Gastroesophageal sphincter (tissue), 4 donors: ENCODE results near the gene COG6. TPM values are rescaled to one million over a fixed set of nuclear protein-coding genes. Genes with fewer than 3 reads are reported as not detected.

ENCODE experiments used
- ATAC-seq: fragments of 150-250 bp; one replicate; pipeline ENCODE4 v1.9.1; 2016; ENCODE audit warnings: mild to moderate bottlenecking, moderate library complexity
- H3K27ac ChIP-seq, 4 donors: fragments of 200-600 bp; sonication (generic) in 3 of 4; 1 replicate in 3 of 4; 2 replicates in 1 of 4; pipeline ENCODE4 v1.5.1; 2016 to 2019
- H3K27me3 ChIP-seq: fragments of 200-600 bp; sonication (generic); one replicate; pipeline ENCODE4 v1.5.1; 2019
- H3K36me3 ChIP-seq, 2 donors: fragments of 200-600 bp; sonication (generic); one replicate each; pipeline ENCODE4 v1.5.1; 2019; ENCODE audit warnings: control low read depth in 1 of 2
- H3K4me1 ChIP-seq, 3 donors: fragments of 200-600 bp; sonication (generic); 1 replicate in 2 of 3; 2 replicates in 1 of 3; pipeline ENCODE4 v1.5.1; 2016 to 2019; ENCODE audit warnings: control low read depth in 2 of 3
- H3K4me3 ChIP-seq, 2 donors: fragments of 200-600 bp; sonication (generic); one replicate each; pipeline ENCODE4 v1.5.1; 2019; ENCODE audit warnings: mild to moderate bottlenecking in 1 of 2, moderate library complexity in 1 of 2
- H3K9me3 ChIP-seq, 3 donors: fragments of 200-600 bp; sonication (generic); one replicate each; pipeline ENCODE4 v1.5.1; 2017 to 2019; ENCODE audit warnings: control low read depth in 2 of 3
- CTCF ChIP-seq, 4 experiments: fragments of 200-600 bp in 2 of 4; fragments of 450-650 bp in 2 of 4; sonication (generic) in 1 of 4; IDR thresholded peaks; one replicate each; pipeline ENCODE4 v1.5.1; 2017 to 2019; ENCODE audit warnings: antibody characterized with exemption in 4 of 4, mild to moderate bottlenecking in 2 of 4, moderate library complexity in 2 of 4
- EP300 ChIP-seq: sonication (generic); formaldehyde crosslinking; IDR thresholded peaks from one replicate; pipeline ENCODE4 v1.6.1; 2017; ENCODE audit warnings: antibody characterized with exemption, mild to moderate bottlenecking
- POLR2A ChIP-seq, 2 donors: fragments of 450-650 bp; IDR thresholded peaks; one replicate each; pipeline ENCODE4 v1.6.1; 2017; ENCODE audit warnings: antibody characterized with exemption in 2 of 2, mild to moderate bottlenecking in 2 of 2, moderate library complexity in 1 of 2
- POLR2AphosphoS5 ChIP-seq: sonication (generic); formaldehyde crosslinking; IDR thresholded peaks from one replicate; pipeline ENCODE4 v1.6.1; 2017; ENCODE audit warnings: antibody characterized with exemption
- WGBS, 2 donors: methylation state at CpG; one replicate each; pipeline ENCODE4 v1.1.5; 2018; ENCODE audit warnings: low coverage in 1 of 2; 5-methylcytosine and 5-hydroxymethylcytosine counted together
- total RNA-seq, 4 donors: library from RNA; depleted of rRNA; stranded (reverse); fragments of >200 nt; gene quantifications; one replicate each; pipeline ENCODE4 v1.1.0, GENCODE V29; 2016

Gene COG6
- total RNA-seq, 4 donors from 2014 or later: 10.5 to 23.2 (median 13.0) TPM

DNA sequence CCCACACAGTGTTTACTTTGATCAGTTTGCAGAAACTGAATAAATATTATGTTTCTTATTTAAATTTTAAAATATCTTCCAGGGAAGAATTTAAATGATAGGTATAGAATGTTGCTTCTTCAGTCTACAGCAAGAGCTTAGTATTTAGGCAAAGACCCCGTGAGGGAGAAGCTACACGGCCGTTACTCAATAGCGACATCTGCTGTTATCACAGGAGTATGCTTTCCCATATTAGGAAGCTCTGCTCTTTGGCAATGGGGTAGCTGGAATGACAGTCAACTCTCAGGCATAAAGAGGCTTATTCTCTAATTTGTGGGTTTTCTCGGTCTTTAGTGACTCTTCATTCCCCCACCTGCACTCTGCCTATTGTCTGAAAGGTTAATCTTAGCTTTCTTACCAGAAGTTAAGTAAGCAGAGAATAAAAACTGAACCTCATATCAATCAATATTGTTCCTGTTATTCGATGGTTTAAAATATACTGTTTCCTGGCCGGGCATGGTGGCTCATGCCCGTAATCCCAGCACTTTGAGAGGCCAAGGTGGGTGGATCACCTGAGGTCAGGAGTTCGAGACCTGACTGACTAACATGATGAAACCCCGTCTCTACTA lies 39.3 kb upstream of the COG6 start:
- H3K27me3 ChIP-seq: no peaks in the 10 kb centered on the region
- TF ChIP-seq CTCF (IDR thresholded peaks at IDR 0.05): peak; percentile 68 to 92 (median 91)
- TF ChIP-seq EP300: no peak
- no peak for TF ChIP-seq POLR2A (IDR thresholded peaks at IDR 0.05)
- TF ChIP-seq POLR2AphosphoS5: no peak
- ATAC-seq: peak; percentile 70
- no peak overlapping the region for H3K4me3 ChIP-seq
- peaks cover 0 to 5% (median 0%) of the 10 kb centered on the region in 3 donors for H3K4me1 ChIP-seq
- no peaks in the 10 kb centered on the region for H3K36me3 ChIP-seq
- WGBS, 2 donors: 20 to 29% methylated on average over 5 to 10 of the region's 10 CpGs
- H3K27ac ChIP-seq: no peak overlapping the region
- H3K9me3 ChIP-seq: no peaks in the 10 kb centered on the region

- Histone ChIP-seq H3K36me3 (no peaks in the 10 kb centered on the region), H3K27me3 (no peaks in the 10 kb centered on the region), H3K27ac (no peak overlapping the region), H3K4me3 (no peak overlapping the region), H3K4me1 (peaks cover 0 to 5% (median 0%) of the 10 kb centered on the region in 3 donors), H3K9me3 (no peaks in the 10 kb centered on the region)
- ATAC-seq: no peak
- WGBS, 2 donors: 43 to 50% methylated on average over 1 of the region's 1 CpG
- TF ChIP-seq CTCF (IDR thresholded peaks at IDR 0.05) (no peak), EP300 (no peak)
These were observed 36.9 kb upstream of the COG6 start for GRCh38 chr13:39618561-39618960.

GRCh38 chr13:39623466-39623865 lies 32.0 kb upstream of the COG6 start:
- no peaks in the 10 kb centered on the region for H3K27me3 ChIP-seq
- 75 to 83% methylated on average over 1 of the region's 1 CpG for WGBS, 2 donors
- no peak overlapping the region for H3K27ac ChIP-seq
- H3K4me3 ChIP-seq: no peak overlapping the region
- H3K9me3 ChIP-seq: no peaks in the 10 kb centered on the region
- no peak for ATAC-seq
- TF ChIP-seq EP300 (no peak), POLR2AphosphoS5 (no peak), CTCF (IDR thresholded peaks at IDR 0.05) (no peak), POLR2A (IDR thresholded peaks at IDR 0.05) (no peak)
- H3K36me3 ChIP-seq: no peaks in the 10 kb centered on the region
- no peaks in the 10 kb centered on the region for H3K4me1 ChIP-seq

- no peaks in the 10 kb centered on the region for H3K4me1 ChIP-seq
- no peak overlapping the region for H3K27ac ChIP-seq
- no peak overlapping the region for H3K4me3 ChIP-seq
- H3K27me3 ChIP-seq: no peaks in the 10 kb centered on the region
- TF ChIP-seq POLR2A (IDR thresholded peaks at IDR 0.05) (no peak), EP300 (no peak), CTCF (IDR thresholded peaks at IDR 0.05) (no peak), POLR2AphosphoS5 (no peak)
- 86 to 91% methylated on average over 1 of the region's 1 CpG for WGBS, 2 donors
- peaks cover 0 to 16% (median 0%) of the 10 kb centered on the region in 3 donors for H3K9me3 ChIP-seq
- no peak for ATAC-seq
- no peaks in the 10 kb centered on the region for H3K36me3 ChIP-seq
These were observed 24.2 kb upstream of the COG6 start for GRCh38 chr13:39631307-39631706.

- no peak for ATAC-seq
- peaks cover 0 to 16% (median 0%) of the 10 kb centered on the region in 3 donors for H3K9me3 ChIP-seq
- no peak overlapping the region for H3K27ac ChIP-seq
- no peaks in the 10 kb centered on the region for H3K4me1 ChIP-seq
- TF ChIP-seq EP300: no peak
- no peak for TF ChIP-seq POLR2A (IDR thresholded peaks at IDR 0.05)
- no peak for TF ChIP-seq POLR2AphosphoS5
- TF ChIP-seq CTCF (IDR thresholded peaks at IDR 0.05): no peak
- peaks cover 2% of the 10 kb centered on the region for H3K27me3 ChIP-seq
- H3K36me3 ChIP-seq: no peaks in the 10 kb centered on the region
- H3K4me3 ChIP-seq: no peak overlapping the region
These were observed 22.5 kb upstream of the COG6 start for GRCh38 chr13:39632994-39633393.
